ENCODE data around the gene NDUFB8.

Gene NDUFB8

GRCh38 chr10:100562008-100562672 is 32.5 kb upstream of the NDUFB8 start (continued):
- TF ChIP-seq CTCF (tag by site-specific recombination; IDR thresholded peaks at IDR 0.05) (peak; percentile 96), TSHZ1 (tag by site-specific recombination; IDR thresholded peaks at IDR 0.05; ENCODE audit: borderline replicate concordance) (no peak), ZNF521 (tag by site-specific recombination; IDR thresholded peaks at IDR 0.05) (no peak), ZNF639 (tag by site-specific recombination; IDR thresholded peaks at IDR 0.05) (no peak), ZNF555 (tag by site-specific recombination; conservative IDR thresholded peaks at IDR 0.05) (no peak), ZBTB8A (tag by site-specific recombination; IDR thresholded peaks at IDR 0.05) (peak; percentile 36; the same call in 1 of the 2 replicates), GFI1B (tag by site-specific recombination; IDR thresholded peaks at IDR 0.05) (no peak), SALL2 (tag by site-specific recombination; IDR thresholded peaks at IDR 0.05; ENCODE audit: borderline replicate concordance) (no peak), ZNF214 (tag by site-specific recombination; IDR thresholded peaks at IDR 0.05; ENCODE audit: borderline replicate concordance) (no peak), ZNF174 (tag by site-specific recombination; IDR thresholded peaks at IDR 0.05) (no peak), ZNF202 (tag by site-specific recombination; IDR thresholded peaks at IDR 0.05; ENCODE audit: borderline replicate concordance) (no peak), MZF1 (tag by site-specific recombination; IDR thresholded peaks at IDR 0.05; ENCODE audit: borderline replicate concordance) (no peak), ZNF416 (tag by site-specific recombination; IDR thresholded peaks at IDR 0.05) (no peak), HOXA7 (CRISPR knock-in tag; IDR thresholded peaks at IDR 0.05; ENCODE audit: borderline replicate concordance) (no peak), ZNF701 (tag by site-specific recombination; IDR thresholded peaks at IDR 0.05) (no peak), ZNF133 (tag by site-specific recombination; IDR thresholded peaks at IDR 0.05) (no peak), ZNF423 (tag by site-specific recombination; IDR thresholded peaks at IDR 0.05) (peak; percentile 95), PATZ1 (tag by site-specific recombination; IDR thresholded peaks at IDR 0.05) (peak; percentile 57), ZNF580 (tag by site-specific recombination; IDR thresholded peaks at IDR 0.05) (peak; percentile 49; the same call in 1 of the 2 replicates), AEBP2 (tag by site-specific recombination; IDR thresholded peaks at IDR 0.05; ENCODE audit: borderline replicate concordance) (no peak), ZIC2 (tag by site-specific recombination; IDR thresholded peaks at IDR 0.05) (peak; percentile 97), ZNF391 (tag by site-specific recombination; IDR thresholded peaks at IDR 0.05; ENCODE audit: borderline replicate concordance, low read depth) (peak; percentile 43; the same call in 1 of the 2 replicates), YY1 (tag by site-specific recombination; IDR thresholded peaks at IDR 0.05) (peak; percentile 85), ZNF114 (tag by site-specific recombination; IDR thresholded peaks at IDR 0.05) (no peak)
